Body of pancreas (tissue), 4 donors: ENCODE measurements around the gene ARHGAP44. TPM values are rescaled to one million over a fixed set of nuclear protein-coding genes. Genes with fewer than 3 reads are reported as not detected.

ENCODE experiments used
- ATAC-seq: fragments of 150-250 bp; one replicate; pipeline ENCODE4 v1.9.1; 2016
- DNase-seq, 4 donors: peaks; one replicate each; pipeline ENCODE4 v3.0.0-alpha.2; 2019
- H3K27ac ChIP-seq, 4 donors: fragments of 200-600 bp; sonication (generic); 1 replicate in 3 of 4; 2 replicates in 1 of 4; pipeline versions ENCODE4 v1.5.1 to v1.6.1; 2016 to 2019; ENCODE audit warnings: mild to moderate bottlenecking in 1 of 4, mixed read lengths in 1 of 4, moderate library complexity in 1 of 4
- H3K27me3 ChIP-seq, 2 donors: fragments of 200-600 bp; sonication (generic); one replicate each; pipeline ENCODE4 v1.6.0; 2016; ENCODE audit warnings: mild to moderate bottlenecking in 1 of 2
- H3K36me3 ChIP-seq, 2 donors: fragments of 200-600 bp; sonication (generic); replicated peaks in 1 of 2; 2 replicates each; pipeline ENCODE4 v1.5.1; 2016; ENCODE audit warnings: low read depth in 2 of 2; ENCODE audit not compliant: insufficient read depth in 1 of 2
- H3K4me1 ChIP-seq: fragments of 200-600 bp; sonication (generic); one replicate; pipeline ENCODE4 v1.6.0; 2016
- H3K4me3 ChIP-seq, 2 donors: fragments of 200-600 bp; sonication (generic); 1 replicate in 1 of 2; 2 replicates in 1 of 2; pipeline ENCODE4 v1.5.1; 2016 to 2019
- H3K9me3 ChIP-seq, 3 donors: fragments of 200-600 bp; sonication (generic); 1 replicate in 2 of 3; 2 replicates in 1 of 3; pipeline ENCODE4 v1.5.1; 2016
- CTCF ChIP-seq, 7 experiments: fragments of 450-650 bp in 4 of 7; fragments of 200-600 bp in 3 of 7; sonication (generic) in 3 of 7; IDR thresholded peaks; one replicate each; pipeline ENCODE4 v1.5.1; 2016 to 2019; ENCODE audit warnings: antibody characterized with exemption in 7 of 7
- POLR2A ChIP-seq, 3 donors: fragments of 450-650 bp; IDR thresholded peaks; one replicate each; pipeline ENCODE4 v1.6.1; 2016; ENCODE audit warnings: antibody characterized with exemption in 3 of 3, mild to moderate bottlenecking in 2 of 3
- WGBS, 2 donors: methylation state at CpG; one replicate each; pipeline ENCODE4 v1.1.5; 2017; 5-methylcytosine and 5-hydroxymethylcytosine counted together
- intact Hi-C: fragments of 100-400 bp; cut with DNase I; formaldehyde crosslinking; loops from one replicate; pipeline ENCODE4 v1.15.1; 2023
- total RNA-seq, 2 donors: library from RNA; depleted of rRNA; stranded (reverse); fragments of >200 nt; gene quantifications; one replicate each; pipeline ENCODE4 v1.1.0, GENCODE V29; 2016

Gene ARHGAP44
- total RNA-seq, 2 donors from 2014 or later, result 5.7 to 6.3 TPM

- no peak for TF ChIP-seq CTCF (IDR thresholded peaks at IDR 0.05)
- no peak for TF ChIP-seq POLR2A (IDR thresholded peaks at IDR 0.05)
- Histone ChIP-seq H3K27ac (no peak overlapping the region), H3K27me3 (no peaks in the 10 kb centered on the region), H3K36me3 (no peaks in the 10 kb centered on the region), H3K4me3 (no peak overlapping the region), H3K4me1 (no peaks in the 10 kb centered on the region), H3K9me3 (peaks cover 0 to 18% (median 0%) of the 10 kb centered on the region in 3 donors)
- 70 to 75% methylated on average over 3 of the region's 3 CpGs for WGBS, 2 donors
- intact Hi-C loops, result no loop called here
- ATAC-seq (no peak), DNase-seq (no peak)
These were observed 41.5 kb downstream of the ARHGAP44 start for GRCh38 chr17:12830777-12831247.

- H3K36me3 ChIP-seq, result no peaks in the 10 kb centered on the region
- no peak for TF ChIP-seq POLR2A (IDR thresholded peaks at IDR 0.05)
- TF ChIP-seq CTCF (IDR thresholded peaks at IDR 0.05), result no peak
- no peaks in the 10 kb centered on the region for H3K4me1 ChIP-seq
- ATAC-seq, result no peak
- DNase-seq, result no peak
- intact Hi-C loops, result no loop called here
- H3K4me3 ChIP-seq, result no peak overlapping the region
- peaks cover 0 to 18% (median 0%) of the 10 kb centered on the region in 3 donors for H3K9me3 ChIP-seq
- no peaks in the 10 kb centered on the region for H3K27me3 ChIP-seq
- H3K27ac ChIP-seq, result no peak overlapping the region
- WGBS, 2 donors, result 92% methylated on average over 1 of the region's 1 CpG
These were observed 42.5 kb downstream of the ARHGAP44 start for GRCh38 chr17:12831839-12832238.

- TF ChIP-seq CTCF (IDR thresholded peaks at IDR 0.05) (no peak), POLR2A (IDR thresholded peaks at IDR 0.05) (no peak)
- no peak overlapping the region for H3K27ac ChIP-seq
- ATAC-seq, result no peak
- H3K27me3 ChIP-seq, result no peaks in the 10 kb centered on the region
- DNase-seq, result no peak
- no peaks in the 10 kb centered on the region for H3K36me3 ChIP-seq
- no peaks in the 10 kb centered on the region for H3K4me1 ChIP-seq
- no peaks in the 10 kb centered on the region for H3K9me3 ChIP-seq
- H3K4me3 ChIP-seq, result no peak overlapping the region
- intact Hi-C loops, result no loop called here
- WGBS, 2 donors, result 83 to 94% methylated on average over 2 of the region's 2 CpGs
These were observed 49.7 kb downstream of the ARHGAP44 start for GRCh38 chr17:12839042-12839441.

- H3K27me3 ChIP-seq, result no peaks in the 10 kb centered on the region
- H3K4me1 ChIP-seq, result no peaks in the 10 kb centered on the region
- no peak for DNase-seq
- TF ChIP-seq POLR2A (IDR thresholded peaks at IDR 0.05) (no peak), CTCF (IDR thresholded peaks at IDR 0.05) (no peak)
- H3K4me3 ChIP-seq, result no peak overlapping the region
- no peak for ATAC-seq
- intact Hi-C loops, result no loop called here
- WGBS, 2 donors, result 75 to 85% methylated on average over 4 of the region's 4 CpGs
- no peak overlapping the region for H3K27ac ChIP-seq
- H3K9me3 ChIP-seq, result no peaks in the 10 kb centered on the region
- H3K36me3 ChIP-seq, result no peaks in the 10 kb centered on the region
These were observed 53.6 kb downstream of the ARHGAP44 start for GRCh38 chr17:12842936-12843335.

- TF ChIP-seq POLR2A (IDR thresholded peaks at IDR 0.05) (no peak), CTCF (IDR thresholded peaks at IDR 0.05) (no peak)
- Histone ChIP-seq H3K9me3 (no peaks in the 10 kb centered on the region), H3K36me3 (no peaks in the 10 kb centered on the region), H3K4me3 (no peak overlapping the region), H3K4me1 (no peaks in the 10 kb centered on the region), H3K27me3 (no peaks in the 10 kb centered on the region), H3K27ac (no peak overlapping the region)
- intact Hi-C loops, result no loop called here
- no peak for DNase-seq
- no peak for ATAC-seq
- 89 to 92% methylated on average over 9 of the region's 9 CpGs for WGBS, 2 donors
These were observed 61.7 kb downstream of the ARHGAP44 start for GRCh38 chr17:12850996-12851395.
